Stomach (tissue), 19 donors: ENCODE results near the gene PRLH. TPM values are rescaled to one million over a fixed set of nuclear protein-coding genes. Genes with fewer than 3 reads are reported as not detected.

Experiments
- DNase-seq, 2 donors: peaks; one replicate each; pipeline versions ENCODE4 v3.0.0 to v3.0.0-alpha.2; 2013 to 2019
- H3K27ac ChIP-seq, 5 donors: fragments of 200-600 bp in 4 of 5; sonication (generic) in 4 of 5; one replicate each; pipeline ENCODE4 v1.5.1; 2013 to 2019; ENCODE audit warnings: mild to moderate bottlenecking in 1 of 5, moderate library complexity in 1 of 5
- H3K27me3 ChIP-seq, 3 donors: fragments of 200-600 bp; sonication (generic); one replicate each; pipeline ENCODE4 v1.5.1; 2017 to 2019; ENCODE audit warnings: mixed run types in 1 of 3
- H3K36me3 ChIP-seq, 4 donors: fragments of 200-600 bp; sonication (generic); 1 replicate in 3 of 4; 2 replicates in 1 of 4; pipeline ENCODE4 v1.5.1; 2016 to 2019
- H3K4me1 ChIP-seq, 4 donors: fragments of 200-600 bp; sonication (generic); one replicate each; pipeline ENCODE4 v1.5.1; 2016 to 2019
- H3K4me3 ChIP-seq, 4 donors: fragments of 200-600 bp; sonication (generic) in 3 of 4; one replicate each; pipeline ENCODE4 v1.5.1; 2016 to 2019; ENCODE audit warnings: mild to moderate bottlenecking in 1 of 4
- H3K9me3 ChIP-seq, 4 donors: fragments of 200-600 bp; sonication (generic); one replicate each; pipeline ENCODE4 v1.5.1; 2016 to 2019
- CTCF ChIP-seq, 7 experiments: fragments of 450-650 bp in 4 of 7; fragments of 200-600 bp in 3 of 7; sonication (generic) in 3 of 7; IDR thresholded peaks; one replicate each; pipeline ENCODE4 v1.5.1; 2016 to 2019; ENCODE audit warnings: antibody characterized with exemption in 7 of 7, control low read depth in 2 of 7, mild to moderate bottlenecking in 1 of 7
- EP300 ChIP-seq: sonication (generic); formaldehyde crosslinking; IDR thresholded peaks from one replicate; pipeline ENCODE4 v1.6.1; 2017; ENCODE audit warnings: antibody characterized with exemption
- POLR2A ChIP-seq, 4 donors: fragments of 450-650 bp; IDR thresholded peaks; one replicate each; pipeline ENCODE4 v1.6.1; 2016; ENCODE audit warnings: antibody characterized with exemption in 4 of 4, control low read depth in 2 of 4, mild to moderate bottlenecking in 1 of 4, moderate library complexity in 1 of 4
- POLR2AphosphoS5 ChIP-seq, 3 donors: sonication (generic); formaldehyde crosslinking; IDR thresholded peaks; one replicate each; pipeline ENCODE4 v1.6.1; 2016; ENCODE audit warnings: antibody characterized with exemption in 3 of 3
- WGBS, 5 donors: extraction: QIAGEN DNeasy Blood & Tissue Kit in 3 of 5; methylation state at CpG; one replicate each; pipeline versions ENCODE4 v1.1.5 to v1.1.7; 2013 to 2018; 5-methylcytosine and 5-hydroxymethylcytosine counted together
- intact Hi-C: fragments of 100-400 bp; cut with DNase I; formaldehyde crosslinking; loops from one replicate; pipeline ENCODE4 v1.15.1; 2023; ENCODE audit warnings: low total_unique reads
- long read RNA-seq, 10 donors: transcript quantifications; one replicate each; lab custom pipeline, GENCODE V29; 2026
- polyA plus RNA-seq, 3 donors: library from polyadenylated mRNA; stranded (reverse); fragments of 200-250 nt; gene quantifications; one replicate each; pipeline ENCODE4 v1.2.3, GENCODE V29; 2013
- total RNA-seq, 5 donors: library from RNA; depleted of rRNA; stranded (reverse); fragments of >200 nt; gene quantifications; one replicate each; pipeline versions ENCODE4 v1.1.0 to v1.2.3, GENCODE V29; 2014 to 2016
- donor health status: healthy with polysubstance abuse.
- donor health status: Bipolar disorder and iron deficiency.
- donor health status: healthy.

The PRLH gene
- total RNA-seq (not detected), polyA plus RNA-seq (not detected)
- long read RNA-seq, donor 1: 0 reads
- long read RNA-seq, donor 2: 0 reads
- long read RNA-seq, donor 3: 0 reads
- long read RNA-seq, donor 4: 0 reads
- long read RNA-seq, donor 5: 0 reads
- long read RNA-seq, donor 6: 0 reads
- long read RNA-seq, donor 7: 0 reads
- long read RNA-seq, donor 8: 0 reads
- long read RNA-seq, donor 9: 0 reads
- long read RNA-seq, donor 10: 0 reads

GRCh38 chr2:237566401-237567235, at the start of gene PRLH:
TSS of gene PRLH (plus strand) at chr2:237566574. CDS start at chr2:237566574, 0 bp downstream.
- Histone ChIP-seq H3K27me3 (peaks cover 0 to 24% (median 16%) of the 10 kb centered on the region in 3 donors), H3K4me1 (peaks cover 0 to 1% (median under 1%) of the 10 kb centered on the region in 4 donors), H3K9me3 (no peaks in the 10 kb centered on the region), H3K27ac (no peak within 1 kb of the TSS), H3K36me3 (no peaks in the 10 kb centered on the region), H3K4me3 (no peak within 1 kb of the TSS)
- no peak for DNase-seq
- intact Hi-C loops: no loop called here
- no peak for TF ChIP-seq POLR2AphosphoS5 (IDR thresholded peaks at IDR 0.05)
- TF ChIP-seq CTCF (IDR thresholded peaks at IDR 0.05): no peak
- TF ChIP-seq POLR2A (IDR thresholded peaks at IDR 0.05): no peak
- no peak for TF ChIP-seq EP300
- WGBS, 5 donors: 70 to 84% (median 75%) methylated on average over 22 to 32 of the region's 32 CpGs

GRCh38 chr2:237517163-237517562, 49.2 kb upstream of the PRLH start:
- Histone ChIP-seq H3K4me3 (no peak overlapping the region), H3K4me1 (peaks cover 14 to 24% (median 21%) of the 10 kb centered on the region in 4 donors), H3K9me3 (no peaks in the 10 kb centered on the region), H3K36me3 (peaks cover 0 to 53% (median 29%) of the 10 kb centered on the region in 4 donors), H3K27me3 (no peaks in the 10 kb centered on the region), H3K27ac (no peak overlapping the region)
- WGBS, 5 donors: 63 to 94% (median 89%) methylated on average over 4 of the region's 4 CpGs
- no peak for DNase-seq
- intact Hi-C loops: no loop called here
- TF ChIP-seq POLR2A (IDR thresholded peaks at IDR 0.05): no peak
- no peak for TF ChIP-seq POLR2AphosphoS5 (IDR thresholded peaks at IDR 0.05)
- no peak for TF ChIP-seq EP300
- TF ChIP-seq CTCF (IDR thresholded peaks at IDR 0.05): no peak

GRCh38 chr2:237517990-237518389, 48.4 kb upstream of the PRLH start:
- Histone ChIP-seq H3K36me3 (peaks cover 0 to 48% (median 28%) of the 10 kb centered on the region in 4 donors), H3K4me3 (no peak overlapping the region), H3K9me3 (no peaks in the 10 kb centered on the region), H3K27ac (no peak overlapping the region), H3K27me3 (no peaks in the 10 kb centered on the region), H3K4me1 (peaks cover 8 to 16% (median 13%) of the 10 kb centered on the region in 4 donors)
- WGBS, 5 donors: 78 to 100% (median 91%) methylated on average over 1 of the region's 1 CpG
- TF ChIP-seq EP300 (no peak), POLR2A (IDR thresholded peaks at IDR 0.05) (no peak), POLR2AphosphoS5 (IDR thresholded peaks at IDR 0.05) (no peak), CTCF (IDR thresholded peaks at IDR 0.05) (no peak)
- intact Hi-C loops: no loop called here
- DNase-seq: no peak

- no peak overlapping the region for H3K4me3 ChIP-seq
- DNase-seq: no peak
- 77 to 84% (median 79%) methylated on average over 13 to 14 of the region's 14 CpGs for WGBS, 5 donors
Observed at GRCh38 chr2:237519506-237520245, 46.7 kb upstream of the PRLH start.

More at GRCh38 chr2:237519506-237520245, 46.7 kb upstream of the PRLH start:
- peaks cover 0 to 8% (median 1%) of the 10 kb centered on the region in 4 donors for H3K4me1 ChIP-seq
- no peak for TF ChIP-seq POLR2A (IDR thresholded peaks at IDR 0.05)
- no peak for TF ChIP-seq CTCF (IDR thresholded peaks at IDR 0.05)
- no peak for TF ChIP-seq EP300
- TF ChIP-seq POLR2AphosphoS5 (IDR thresholded peaks at IDR 0.05): no peak
- intact Hi-C loops: no loop called here
- H3K9me3 ChIP-seq: no peaks in the 10 kb centered on the region
- no peaks in the 10 kb centered on the region for H3K27me3 ChIP-seq
- H3K36me3 ChIP-seq: peaks cover 0 to 52% (median 29%) of the 10 kb centered on the region in 4 donors
- H3K27ac ChIP-seq: peak overlapping the region in 1 of 5 donors; percentile 5
